SIG-M5 (cell line): ENCODE results near the gene KMT2C.
"Not testable (repeated sequence)": the region's sequence is repeated elsewhere in the genome, so short reads cannot be mapped to it uniquely, and the experiment has no call there.

Experiments
- DNase-seq: peaks from one replicate; lab custom pipeline; 2025; lab: John Stamatoyannopoulos, UW

KMT2C gene

DNA sequence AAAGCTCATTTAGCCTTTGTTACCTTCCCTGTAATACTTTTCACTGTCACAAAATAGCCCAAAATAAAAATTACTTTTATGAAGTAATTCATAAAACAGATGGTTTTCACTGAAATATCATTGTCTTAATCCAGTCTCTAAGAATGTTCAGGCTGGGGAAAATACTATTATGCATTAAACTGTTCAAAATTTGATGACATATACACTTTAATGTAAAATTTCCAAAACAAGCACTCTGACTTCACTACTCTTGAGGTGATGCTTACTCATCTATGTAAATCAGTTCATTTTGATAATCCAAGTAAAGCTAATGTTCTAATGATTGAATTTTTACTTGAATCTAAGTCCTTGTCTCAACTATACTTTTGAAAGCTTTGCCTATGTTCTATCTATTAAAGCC lies 127.9 kb downstream of the KMT2C start:
- no peak for DNase-seq

GRCh38 chr7:152299542-152300143 lies 136.2 kb downstream of the KMT2C start:
- DNase-seq = not testable (repeated sequence)

GRCh38 chr7:152292897-152293296 lies 142.9 kb downstream of the KMT2C start:
- no peak for DNase-seq

GRCh38 chr7:152286972-152287371 lies 148.8 kb downstream of the KMT2C start:
- not testable (repeated sequence) for DNase-seq

DNA sequence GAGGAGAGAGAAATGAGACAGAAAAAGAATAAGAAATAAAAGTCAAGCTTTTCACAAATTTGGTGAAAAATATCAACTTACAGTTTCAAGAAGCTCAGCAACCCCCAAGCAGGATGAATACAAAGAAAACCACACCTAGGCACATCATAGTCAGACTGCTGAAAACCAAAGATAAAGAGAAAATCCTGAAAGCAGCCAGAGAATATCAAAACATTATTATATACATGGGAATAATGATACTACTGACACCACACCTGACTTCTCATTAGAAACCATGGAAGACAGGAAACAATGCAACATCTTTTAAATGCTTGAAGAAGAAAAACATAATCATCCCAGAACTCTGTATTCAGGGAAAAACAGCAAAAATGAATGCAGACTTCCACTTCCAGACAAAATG lies 149.6 kb downstream of the KMT2C start:
- not testable (repeated sequence) for DNase-seq

DNA sequence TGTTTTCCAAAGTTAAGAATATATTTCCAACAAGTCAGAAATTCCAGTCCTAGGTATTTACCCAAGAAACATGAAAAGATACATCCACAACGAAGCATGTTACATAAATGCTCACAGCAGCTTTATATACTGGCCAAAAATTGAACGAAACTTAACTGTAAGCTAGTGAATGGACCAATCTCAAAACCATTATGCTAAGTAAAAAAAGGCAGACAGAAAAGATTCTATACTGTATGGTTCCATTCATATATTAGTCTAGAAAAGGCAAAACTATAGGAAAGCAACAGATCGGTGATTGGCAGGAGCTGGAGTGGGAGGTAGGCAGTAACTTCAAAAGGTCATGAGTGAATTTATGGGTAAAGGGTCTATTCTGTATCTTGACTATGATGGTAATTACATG lies 150.8 kb downstream of the KMT2C start:
- DNase-seq = not testable (repeated sequence)

GRCh38 chr7:152277687-152278086 lies 158.1 kb downstream of the KMT2C start:
- not testable (repeated sequence) for DNase-seq

DNA sequence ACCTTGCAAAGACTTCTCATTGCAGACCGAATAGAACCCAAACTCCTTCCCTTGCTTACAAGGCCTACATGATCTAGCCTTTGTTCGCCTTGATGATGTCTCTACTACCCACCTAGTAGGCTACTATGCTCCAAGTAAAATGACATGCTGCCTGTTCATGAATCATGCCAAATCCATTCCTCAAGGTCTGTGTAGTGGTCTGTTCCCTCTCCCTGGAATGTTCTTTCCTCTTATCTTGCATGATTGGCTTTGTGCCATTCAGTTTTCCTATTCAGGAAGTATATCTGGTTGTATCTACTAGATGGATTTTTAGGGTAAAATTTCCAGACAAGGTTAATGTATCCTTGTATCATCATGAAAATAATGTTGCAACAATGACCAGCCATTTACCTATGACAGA lies 165.4 kb downstream of the KMT2C start:
- DNase-seq = not testable (repeated sequence)

DNA sequence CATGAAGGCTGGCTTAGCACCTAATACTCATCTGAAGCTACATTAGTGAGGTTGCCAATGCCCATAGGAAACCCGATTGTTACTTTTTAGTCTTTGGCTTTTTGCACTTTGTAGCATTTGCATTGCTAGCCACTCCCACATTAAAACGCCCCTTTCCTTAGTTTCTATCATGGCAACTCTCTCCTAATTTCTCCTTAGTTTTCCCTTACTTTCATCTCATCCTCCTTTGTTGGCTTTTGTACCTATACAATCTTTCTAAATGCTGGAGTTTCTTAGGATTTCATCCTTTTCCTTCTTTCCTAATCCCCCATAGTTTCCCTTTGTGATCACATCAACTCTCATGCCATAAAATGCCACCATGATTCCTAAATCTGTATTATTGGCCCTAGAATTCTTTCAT lies 168.9 kb downstream of the KMT2C start:
- not testable (repeated sequence) for DNase-seq

GRCh38 chr7:152264915-152265314 lies 170.9 kb downstream of the KMT2C start:
- DNase-seq = not testable (repeated sequence)

DNA sequence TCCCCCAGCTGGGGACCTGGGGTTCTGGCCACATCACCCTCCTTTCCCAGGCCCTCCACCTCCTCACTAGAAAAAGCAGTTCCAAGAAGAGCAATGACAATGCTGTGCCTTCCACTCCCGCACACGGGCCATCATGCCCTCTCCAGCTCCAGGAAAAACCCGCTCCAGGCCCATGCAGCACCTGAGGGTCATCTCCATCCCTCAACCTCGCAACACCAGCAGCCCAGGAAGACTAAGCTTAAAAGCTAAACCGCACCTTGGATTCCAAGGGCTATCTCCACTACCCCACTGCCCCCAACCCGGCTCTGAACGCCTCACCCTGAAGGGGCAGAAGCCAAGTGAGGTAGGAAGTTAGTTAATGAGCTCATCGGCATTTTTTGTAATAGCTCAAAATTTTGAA lies 173.7 kb downstream of the KMT2C start:
- DNase-seq = not testable (repeated sequence)

- DNase-seq = not testable (repeated sequence)
Measured at GRCh38 chr7:152259645-152260044, 176.2 kb downstream of the KMT2C start.

DNA sequence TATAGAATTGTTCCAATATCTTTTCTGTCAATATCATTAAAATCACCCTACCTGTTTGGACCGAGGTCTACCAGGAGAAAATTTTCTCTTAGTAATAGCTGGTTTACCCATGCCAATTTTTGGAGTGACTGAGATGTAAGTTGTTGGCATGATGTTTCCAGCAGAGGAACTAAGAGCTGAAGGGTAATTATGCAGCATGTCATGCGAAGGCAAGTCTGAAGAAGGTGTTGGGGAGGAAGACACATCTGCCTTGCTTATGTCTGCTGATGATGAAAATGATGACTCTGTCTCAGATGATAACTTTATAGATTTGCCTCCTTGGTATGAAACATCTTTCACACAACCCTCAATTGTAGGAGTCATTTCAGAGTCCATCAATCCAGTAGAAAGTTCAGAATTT lies 188.0 kb downstream of the KMT2C start:
- not testable (repeated sequence) for DNase-seq

- not testable (repeated sequence) for DNase-seq
Measured at GRCh38 chr7:152245417-152245816, 190.4 kb downstream of the KMT2C start.

- not testable (repeated sequence) for DNase-seq
Measured at GRCh38 chr7:152243464-152243863, 192.3 kb downstream of the KMT2C start.

GRCh38 chr7:152241301-152241700 lies 194.5 kb downstream of the KMT2C start:
- not testable (repeated sequence) for DNase-seq

GRCh38 chr7:152236306-152236705 lies 199.5 kb downstream of the KMT2C start:
- not testable (repeated sequence) for DNase-seq

- not testable (repeated sequence) for DNase-seq
Measured at GRCh38 chr7:152234421-152234820, 201.4 kb downstream of the KMT2C start.

GRCh38 chr7:152231089-152231488 lies 204.7 kb downstream of the KMT2C start:
- no peak for DNase-seq

DNA sequence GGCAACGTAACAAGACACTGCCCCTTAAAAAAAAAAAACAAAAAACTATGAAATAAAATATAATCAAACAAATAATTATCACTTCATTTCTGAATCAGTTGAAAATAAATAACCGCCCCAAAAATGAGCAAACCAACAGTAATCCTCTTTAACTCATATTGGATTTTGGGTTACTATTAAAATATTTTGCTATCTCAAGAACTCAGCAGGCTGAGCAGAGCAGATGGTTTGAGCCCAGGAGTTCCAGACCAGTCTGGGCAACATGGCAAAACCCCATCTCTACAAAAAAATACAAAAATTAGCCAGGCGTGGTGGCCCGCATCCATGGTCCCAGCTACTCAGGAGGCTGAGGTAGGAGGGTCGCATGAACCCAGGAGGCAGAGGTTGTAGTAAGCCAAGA lies 216.2 kb downstream of the KMT2C start:
- DNase-seq = not testable (repeated sequence)

- not testable (repeated sequence) for DNase-seq
Measured at GRCh38 chr7:152208766-152209165, 227.0 kb downstream of the KMT2C start.

DNA sequence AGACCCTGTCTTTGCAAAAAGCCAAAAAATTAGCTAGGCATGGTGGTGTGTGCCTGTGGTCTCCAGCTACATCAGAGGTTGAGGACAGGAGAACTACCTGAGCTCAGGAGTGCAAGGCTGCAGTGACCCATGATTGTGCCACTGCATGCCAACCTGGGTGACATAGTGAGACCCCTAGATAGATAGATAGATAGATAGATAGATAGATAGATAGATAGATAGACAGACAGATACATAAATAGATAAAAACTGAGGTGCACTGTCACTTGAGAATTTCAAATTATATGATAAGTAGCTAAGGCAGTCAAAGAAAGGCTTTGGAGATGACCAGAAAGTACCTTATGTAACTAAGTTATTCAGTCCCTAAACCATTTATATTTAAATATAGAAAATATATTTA lies 231.4 kb downstream of the KMT2C start:
- DNase-seq = not testable (repeated sequence)

DNA sequence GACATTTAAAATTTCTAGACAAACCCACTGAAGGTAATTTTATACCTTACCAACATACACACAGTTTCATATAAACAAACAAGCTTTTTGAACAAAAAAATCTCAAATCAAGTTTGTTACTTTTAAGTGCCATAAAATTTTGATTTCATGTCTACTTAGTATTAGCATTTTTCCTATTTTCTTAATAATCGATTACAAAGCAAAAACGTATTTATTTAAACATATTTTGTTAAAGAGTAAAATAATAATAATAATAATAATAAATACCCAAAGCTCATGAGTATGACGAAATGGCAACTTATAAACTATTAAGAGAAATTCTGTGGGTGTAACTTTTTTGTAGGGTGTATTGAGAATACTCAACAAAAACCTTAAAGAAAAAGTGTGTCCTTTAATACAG lies 232.7 kb downstream of the KMT2C start:
- no peak for DNase-seq

DNA sequence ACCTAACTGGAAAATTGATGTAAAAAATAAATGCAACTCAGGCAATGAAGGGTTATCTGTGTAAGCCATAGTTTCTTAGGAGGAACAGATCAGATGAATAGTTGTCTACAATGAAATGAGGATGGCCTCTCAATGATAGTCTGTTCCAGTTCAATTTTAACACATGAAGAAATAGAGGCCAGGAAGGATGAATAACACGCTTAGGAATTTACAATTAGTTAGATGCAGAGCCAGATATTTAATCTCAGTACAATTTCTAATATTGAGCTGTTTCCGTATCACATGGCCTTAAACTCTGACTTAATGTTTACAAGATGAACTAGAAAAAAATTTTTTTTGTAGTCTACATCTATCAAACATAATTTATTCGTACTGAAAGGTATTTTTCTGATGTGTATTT lies 233.7 kb downstream of the KMT2C start:
- DNase-seq = no peak
